OCI-LY3 (cell line): ENCODE results near the gene CHD8.

Experiments
- CTCF ChIP-seq: fragments of 200-600, 300-600 bp; sonication (generic); IDR thresholded peaks from 2 replicates; pipeline ENCODE4 v1.5.1; 2014; ENCODE audit warnings: antibody characterized with exemption, low read length, low read depth
- EZH2phosphoT487 ChIP-seq: fragments of 200-600 bp; shearing (Covaris generic); IDR thresholded peaks from 2 replicates; pipeline ENCODE4 v1.6.1; 2018; ENCODE audit warnings: antibody characterized with exemption, mixed run types, low read depth

DNA sequence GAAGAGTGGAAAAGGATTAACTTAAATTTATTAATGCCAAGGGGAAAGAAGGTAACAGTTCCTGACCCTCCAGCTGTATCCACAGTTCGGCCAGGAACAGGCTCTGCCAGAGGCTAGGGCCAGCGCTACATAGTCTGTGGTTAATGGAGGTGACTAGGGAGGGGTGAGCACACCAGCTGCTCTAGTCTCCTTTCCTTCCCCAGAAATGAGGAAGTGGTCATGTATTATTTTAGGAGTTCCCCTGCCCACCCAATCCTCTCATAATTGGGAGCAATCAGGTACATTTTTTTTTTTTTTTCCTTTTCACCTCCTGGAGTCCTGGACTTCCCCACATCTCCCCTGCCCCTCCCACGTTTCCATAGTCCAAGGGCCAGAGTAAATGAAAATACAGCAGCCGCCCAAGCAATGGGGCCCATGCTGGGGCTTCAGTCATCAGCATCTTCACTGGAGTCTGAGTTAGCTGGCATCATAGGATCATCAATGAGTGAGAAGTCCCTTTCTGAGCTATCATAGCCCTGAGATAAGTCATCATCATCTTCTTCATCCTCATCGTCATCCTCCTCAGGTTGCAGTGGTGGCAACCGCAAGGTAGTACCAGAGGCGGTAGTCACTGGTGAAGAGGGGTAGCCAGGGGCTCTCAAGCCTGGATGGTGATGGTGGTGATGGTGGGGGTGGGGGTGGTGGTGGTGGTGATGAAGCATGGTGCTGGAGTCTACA, 70.6 kb downstream of the CHD8 start:
- TF ChIP-seq CTCF (no peak), EZH2phosphoT487 (no peak)
